HEK293T (cell line): ENCODE results near the gene SCN3A.

Source experiments
- BHLHE40 ChIP-seq: fragments of 450-650 bp; IDR thresholded peaks from 2 replicates; pipeline ENCODE4 v1.6.1; 2016; ENCODE audit warnings: mild to moderate bottlenecking, moderate library complexity, borderline replicate concordance
- ELF4 ChIP-seq: fragments of 450-650 bp; IDR thresholded peaks from 2 replicates; pipeline ENCODE4 v1.6.1; 2017; ENCODE audit warnings: antibody characterized with exemption
- FOXA1 ChIP-seq: fragments of 450-650 bp; IDR thresholded peaks from 2 replicates; pipeline ENCODE4 v1.6.1; 2016; ENCODE audit warnings: mild to moderate bottlenecking
- FOXM1 ChIP-seq: fragments of 450-650 bp; IDR thresholded peaks from 2 replicates; pipeline ENCODE4 v1.6.1; 2017; ENCODE audit warnings: mild to moderate bottlenecking, borderline replicate concordance
- HDGF ChIP-seq: fragments of 450-650 bp; IDR thresholded peaks from 2 replicates; pipeline ENCODE4 v1.6.1; 2017; ENCODE audit warnings: antibody characterized with exemption, borderline replicate concordance
- L3MBTL2 ChIP-seq: fragments of 450-650 bp; conservative IDR thresholded peaks from 2 replicates; pipeline ENCODE4 v1.6.1; 2016; ENCODE audit warnings: mild to moderate bottlenecking
- NFRKB ChIP-seq: fragments of 450-650 bp; IDR thresholded peaks from 2 replicates; pipeline ENCODE4 v1.6.1; 2016; ENCODE audit warnings: mild to moderate bottlenecking, moderate library complexity
- PKNOX1 ChIP-seq: fragments of 450-650 bp; IDR thresholded peaks from 2 replicates; pipeline ENCODE4 v1.6.1; 2016
- SP1 ChIP-seq: fragments of 450-650 bp; IDR thresholded peaks from 2 replicates; pipeline ENCODE4 v1.6.1; 2017
- SUZ12 ChIP-seq: fragments of 450-650 bp; IDR thresholded peaks from 2 replicates; pipeline ENCODE4 v1.6.1; 2016; ENCODE audit warnings: mild to moderate bottlenecking

- TF ChIP-seq FOXM1, result no peak
- TF ChIP-seq HDGF, result no peak
- no peak for TF ChIP-seq BHLHE40
- no peak for TF ChIP-seq NFRKB
- TF ChIP-seq ELF4, result no peak
- TF ChIP-seq L3MBTL2, result no peak
- no peak for TF ChIP-seq PKNOX1
- no peak for TF ChIP-seq SP1
- TF ChIP-seq SUZ12, result no peak
- no peak for TF ChIP-seq FOXA1
Observed at GRCh38 chr2:165141601-165142354, 62.1 kb downstream of the SCN3A start.
